Naive thymus-derived CD4-positive, alpha-beta T cell (primary cell): ENCODE data around the gene SELENOI. TPM values are rescaled to one million over a fixed set of nuclear protein-coding genes. Genes with fewer than 3 reads are reported as not detected.

ENCODE experiments used
- ATAC-seq: fragments of 150-1000 bp; cut with Tn5 transposase; 2 replicates; pipeline ENCODE4 v1.10.0; 2021; ENCODE audit warnings: mild to moderate bottlenecking, moderate library complexity
- CTCF ChIA-PET: fragments of 350-600 bp; sonication (Branson Sonifier 250); formaldehyde crosslinking; loops from one replicate; lab custom pipeline; 2021; ENCODE audit warnings: antibody characterized with exemption; lab: Charles Lee
- POLR2A ChIA-PET: fragments of 350-600 bp; sonication (Branson Sonifier 250); formaldehyde crosslinking; loops from one replicate; lab custom pipeline; 2021; ENCODE audit warnings: antibody characterized with exemption, inconsistent platforms; lab: Charles Lee
- DNase-seq, 9 donors: peaks; one replicate each; pipeline versions ENCODE4 v3.0.0 to v3.0.0-alpha.2; 2020 to 2022; ENCODE audit warnings: mixed read lengths in 1 of 9
- H3K27ac ChIP-seq: one replicate; pipeline ENCODE4 v1.7.0; 2013; ENCODE audit warnings: mild to moderate bottlenecking, low read depth, low read length, moderate library complexity
- H3K27me3 ChIP-seq, 2 donors: one replicate each; pipeline ENCODE4 v1.7.0; 2013; ENCODE audit warnings: low read length in 2 of 2, mild to moderate bottlenecking in 2 of 2, moderate library complexity in 2 of 2; ENCODE audit not compliant: control insufficient read depth in 2 of 2, insufficient read depth in 2 of 2
- H3K36me3 ChIP-seq, 3 experiments: 1 replicate in 2 of 3; 2 replicates in 1 of 3; pipeline ENCODE4 v1.7.0; 2013; ENCODE audit warnings: low read length in 3 of 3, mild to moderate bottlenecking in 3 of 3, moderate library complexity in 1 of 3; ENCODE audit not compliant: insufficient read depth in 3 of 3, control insufficient read depth in 2 of 3
- H3K4me1 ChIP-seq, 2 donors: one replicate each; pipeline ENCODE4 v1.7.0; 2013; ENCODE audit warnings: low read length in 2 of 2, mild to moderate bottlenecking in 2 of 2, moderate library complexity in 1 of 2; ENCODE audit not compliant: control insufficient read depth in 2 of 2, insufficient read depth in 2 of 2
- H3K4me3 ChIP-seq: 2 replicates; pipeline ENCODE4 v1.7.0; 2013; ENCODE audit warnings: mild to moderate bottlenecking, low read length
- H3K9me3 ChIP-seq, 3 experiments: 1 replicate in 2 of 3; 2 replicates in 1 of 3; pipeline ENCODE4 v1.7.0; 2013; ENCODE audit warnings: low read length in 3 of 3; ENCODE audit not compliant: control insufficient read depth in 2 of 3
- H3K27ac Mint-ChIP-seq, 9 donors: one replicate each; pipeline ENCODE4 v1.8.0; 2020 to 2022; ENCODE audit warnings: mixed read lengths in 9 of 9, mild to moderate bottlenecking in 8 of 9, moderate library complexity in 5 of 9, inconsistent platforms in 2 of 9
- H3K27me3 Mint-ChIP-seq, 5 donors: one replicate each; pipeline ENCODE4 v1.8.0; 2021 to 2022; ENCODE audit warnings: mixed read lengths in 5 of 5, mild to moderate bottlenecking in 1 of 5
- H3K36me3 Mint-ChIP-seq, 5 donors: one replicate each; pipeline ENCODE4 v1.8.0; 2020 to 2022; ENCODE audit warnings: mixed read lengths in 5 of 5, mild to moderate bottlenecking in 3 of 5, inconsistent platforms in 1 of 5
- H3K4me1 Mint-ChIP-seq, 7 donors: one replicate each; pipeline ENCODE4 v1.8.0; 2020 to 2022; ENCODE audit warnings: mixed read lengths in 7 of 7, mild to moderate bottlenecking in 3 of 7, inconsistent platforms in 1 of 7
- H3K4me3 Mint-ChIP-seq, 10 donors: one replicate each; pipeline ENCODE4 v1.8.0; 2020 to 2022; ENCODE audit warnings: mild to moderate bottlenecking in 10 of 10, mixed read lengths in 10 of 10, moderate library complexity in 6 of 10, inconsistent platforms in 2 of 10
- H3K9me3 Mint-ChIP-seq, 11 donors: one replicate each; pipeline ENCODE4 v1.8.0; 2020 to 2022; ENCODE audit warnings: mixed read lengths in 11 of 11, mild to moderate bottlenecking in 4 of 11, inconsistent platforms in 1 of 11, moderate library complexity in 1 of 11
- intact Hi-C, 2 donors: fragments of 100-400 bp; cut with micrococcal nuclease; formaldehyde crosslinking; loops; one replicate each; pipeline ENCODE4 v1.15.1; 2023
- polyA plus RNA-seq, 2 donors: library from polyadenylated mRNA; unstranded; fragments of 300-500 nt; fragmentation: Illumina TruSeq; gene quantifications; one replicate each; pipeline ENCODE4 v1.2.3, GENCODE V29; 2021
- total RNA-seq, 6 experiments: library from RNA in 5 of 6; stranded (reverse) in 5 of 6; gene quantifications; 1 replicate in 5 of 6; 2 replicates in 1 of 6; pipeline ENCODE4 v1.2.3 and lab custom pipeline; 2021 to 2026

Gene SELENOI
- total and polyA plus RNA-seq, 7 experiments from 2014 or later = 3.4 to 33.6 (median 19.3) TPM

- Histone ChIP-seq H3K4me3 (no peak overlapping the region), H3K9me3 (no peaks in the 10 kb centered on the region), H3K27me3 (no peaks in the 10 kb centered on the region), H3K4me1 (peaks cover 0 to 3% of the 10 kb centered on the region in 2 donors), H3K36me3 (no peaks in the 10 kb centered on the region), H3K27ac (no peak overlapping the region)
- DNase-seq (no peak), ATAC-seq (no peak)
- POLR2A ChIA-PET = no interaction called here
- CTCF ChIA-PET = interaction anchor here (1.1 kb wide), 1 partner anchor 16 kb away, joined by 4 read pairs; no protein-coding TSS in a partner anchor
- Mint-ChIP-seq H3K9me3 (no peaks in the 10 kb centered on the region), H3K4me1 (peaks cover 3 to 22% (median 15%) of the 10 kb centered on the region in 7 donors), H3K36me3 (peaks cover 0 to under 1% (median 0%) of the 10 kb centered on the region in 5 donors), H3K4me3 (no peak overlapping the region), H3K27ac (no peak overlapping the region), H3K27me3 (peaks cover 0 to 7% (median 3%) of the 10 kb centered on the region in 5 donors)
- intact Hi-C loops = no loop called here
Measured at GRCh38 chr2:26399771-26400376, 53.9 kb downstream of the SELENOI start.

GRCh38 chr2:26400723-26401122, 54.8 kb downstream of the SELENOI start:
- H3K27ac ChIP-seq = no peak overlapping the region
- Mint-ChIP-seq H3K4me1 (peaks cover 3 to 22% (median 15%) of the 10 kb centered on the region in 7 donors), H3K9me3 (no peaks in the 10 kb centered on the region), H3K27ac (no peak overlapping the region), H3K4me3 (no peak overlapping the region), H3K27me3 (peaks cover 0 to 8% (median 3%) of the 10 kb centered on the region in 5 donors), H3K36me3 (no peaks in the 10 kb centered on the region)
- no peaks in the 10 kb centered on the region for H3K9me3 ChIP-seq
- no peak for DNase-seq
- ChIA-PET POLR2A (no interaction called here), CTCF (interaction anchor here (1.1 kb wide), 1 partner anchor 15 kb away, joined by 4 read pairs; no protein-coding TSS in a partner anchor)
- intact Hi-C loops = no loop called here
- peaks cover 0 to 3% of the 10 kb centered on the region in 2 donors for H3K4me1 ChIP-seq
- no peak overlapping the region for H3K4me3 ChIP-seq
- no peaks in the 10 kb centered on the region for H3K27me3 ChIP-seq
- H3K36me3 ChIP-seq = no peaks in the 10 kb centered on the region
- no peak for ATAC-seq

GRCh38 chr2:26401739-26402541, 56.0 kb downstream of the SELENOI start, which contains the start of gene DRC1:
Gene DRC1 (plus strand): TSS chr2:26401920. CDS start chr2:26401990, 70 bp downstream.
- Histone ChIP-seq H3K36me3 (no peaks in the 10 kb centered on the region), H3K9me3 (no peaks in the 10 kb centered on the region), H3K27me3 (no peaks in the 10 kb centered on the region), H3K4me3 (no peak within 1 kb of the TSS), H3K27ac (no peak within 1 kb of the TSS), H3K4me1 (no peaks in the 10 kb centered on the region)
- ChIA-PET CTCF (no interaction called here), POLR2A (no interaction called here)
- no peak within 1 kb of the TSS for H3K4me3 Mint-ChIP-seq
- H3K36me3 Mint-ChIP-seq = no peaks in the 10 kb centered on the region
- H3K4me1 Mint-ChIP-seq = peaks cover 1 to 14% (median 5%) of the 10 kb centered on the region in 7 donors
- H3K27ac Mint-ChIP-seq = no peak within 1 kb of the TSS
- intact Hi-C loops = no loop called here
- ATAC-seq (no peak), DNase-seq (peak in 2 of 9 donors; percentile 15 to 57)
- peaks cover 0 to 10% (median 6%) of the 10 kb centered on the region in 5 donors for H3K27me3 Mint-ChIP-seq
- no peaks in the 10 kb centered on the region for H3K9me3 Mint-ChIP-seq

- no peak overlapping the region for H3K4me3 ChIP-seq
- H3K4me1 ChIP-seq = no peaks in the 10 kb centered on the region
- ChIA-PET CTCF (no interaction called here), POLR2A (no interaction called here)
- no peaks in the 10 kb centered on the region for H3K36me3 ChIP-seq
- no peaks in the 10 kb centered on the region for H3K27me3 ChIP-seq
- ATAC-seq (no peak), DNase-seq (no peak)
- intact Hi-C loops = no loop called here
- no peak overlapping the region for H3K27ac ChIP-seq
- H3K9me3 ChIP-seq = no peaks in the 10 kb centered on the region
- H3K36me3 Mint-ChIP-seq = peaks cover 0 to 4% (median 0%) of the 10 kb centered on the region in 5 donors
- H3K9me3 Mint-ChIP-seq = peaks cover 0 to 3% (median 0%) of the 10 kb centered on the region in 11 donors
- H3K27ac Mint-ChIP-seq = no peak overlapping the region
- no peak overlapping the region for H3K4me3 Mint-ChIP-seq
- peaks cover 0 to 15% (median 7%) of the 10 kb centered on the region in 7 donors for H3K4me1 Mint-ChIP-seq
- peaks cover 10 to 23% (median 18%) of the 10 kb centered on the region in 5 donors for H3K27me3 Mint-ChIP-seq
Measured at GRCh38 chr2:26407526-26407925, 61.6 kb downstream of the SELENOI start.

- Mint-ChIP-seq H3K36me3 (peaks cover 0 to 4% (median 0%) of the 10 kb centered on the region in 5 donors), H3K9me3 (peaks cover 0 to 3% (median 0%) of the 10 kb centered on the region in 11 donors), H3K4me1 (peaks cover 0 to 15% (median 7%) of the 10 kb centered on the region in 7 donors), H3K27ac (no peak overlapping the region), H3K27me3 (peaks cover 10 to 22% (median 14%) of the 10 kb centered on the region in 5 donors), H3K4me3 (no peak overlapping the region)
- intact Hi-C loops = no loop called here
- POLR2A ChIA-PET = no interaction called here
- ATAC-seq (no peak), DNase-seq (no peak)
- Histone ChIP-seq H3K36me3 (no peaks in the 10 kb centered on the region), H3K9me3 (no peaks in the 10 kb centered on the region), H3K4me3 (no peak overlapping the region), H3K27me3 (no peaks in the 10 kb centered on the region), H3K27ac (no peak overlapping the region), H3K4me1 (no peaks in the 10 kb centered on the region)
- CTCF ChIA-PET = no interaction called here
Measured at GRCh38 chr2:26409785-26410184, 63.8 kb downstream of the SELENOI start.

GRCh38 chr2:26410764-26411243, 64.9 kb downstream of the SELENOI start:
- Histone ChIP-seq H3K27me3 (no peaks in the 10 kb centered on the region), H3K4me1 (no peaks in the 10 kb centered on the region), H3K4me3 (no peak overlapping the region), H3K9me3 (no peaks in the 10 kb centered on the region), H3K36me3 (no peaks in the 10 kb centered on the region), H3K27ac (no peak overlapping the region)
- H3K9me3 Mint-ChIP-seq = peaks cover 0 to 3% (median 0%) of the 10 kb centered on the region in 11 donors
- POLR2A ChIA-PET = no interaction called here
- H3K27ac Mint-ChIP-seq = no peak overlapping the region
- H3K36me3 Mint-ChIP-seq = peaks cover 0 to 4% (median 0%) of the 10 kb centered on the region in 5 donors
- no peak for ATAC-seq
- H3K4me1 Mint-ChIP-seq = peaks cover 0 to 15% (median 7%) of the 10 kb centered on the region in 7 donors
- peak overlapping the region in 1 of 10 donors; percentile 14 for H3K4me3 Mint-ChIP-seq
- CTCF ChIA-PET = no interaction called here
- no peak for DNase-seq
- intact Hi-C loops = no loop called here
- peaks cover 10 to 18% (median 14%) of the 10 kb centered on the region in 5 donors for H3K27me3 Mint-ChIP-seq
